ENCODE results near the gene PCYT1B.

GRCh38 chrX:24594501-24594900, 52.6 kb downstream of the PCYT1B start:
- no peak for TF ChIP-seq POLR2G (IDR thresholded peaks at IDR 0.05; ENCODE audit: low read depth, low read length)
- no peak for TF ChIP-seq MAX (IDR thresholded peaks at IDR 0.05)
- TF ChIP-seq ZNF777 (CRISPR knock-in tag; IDR thresholded peaks at IDR 0.05), result no peak
- TF ChIP-seq CTCF (CRISPR knock-in tag; IDR thresholded peaks at IDR 0.05), result no peak
- no peak for TF ChIP-seq THYN1 (CRISPR knock-in tag; IDR thresholded peaks at IDR 0.05; ENCODE audit: borderline replicate concordance, low read depth)
- no peak for TF ChIP-seq SETDB1 (CRISPR knock-in tag; IDR thresholded peaks at IDR 0.05; ENCODE audit: borderline replicate concordance)

All from HepG2 (cell line).